PC-3 (cell line): ENCODE measurements around the gene RPGRIP1. TPM values are rescaled to one million over a fixed set of nuclear protein-coding genes. Genes with fewer than 3 reads are reported as not detected.

ENCODE experiments used
- ATAC-seq: fragments of 200-7000 bp; cut with Tn5 transposase; 2 replicates; pipeline ENCODE4 v1.9.1; 2020; ENCODE audit warnings: mild to moderate bottlenecking, moderate library complexity
- BruUV-seq: library from RNA; stranded (reverse); fragments of 400-500 nt; replicated peaks from 2 replicates; lab custom pipeline; 2021; lab: Mats Ljungman, UMichigan
- CTCF ChIA-PET: fragments of 300-600 bp; sonication (Branson Sonifier 250); formaldehyde crosslinking; loops from one replicate; lab custom pipeline; 2022; ENCODE audit warnings: antibody characterized with exemption; lab: Charles Lee
- POLR2A ChIA-PET: fragments of 300-600 bp; sonication (Branson Sonifier 250); formaldehyde crosslinking; loops from one replicate; lab custom pipeline; 2022; ENCODE audit warnings: antibody characterized with exemption; ENCODE audit not compliant: unreplicated experiment; lab: Charles Lee
- DNase-seq: peaks from one replicate; pipeline ENCODE4 v3.0.0-alpha.2; 2015
- H2AFZ ChIP-seq: fragments of 300-600 bp; sonication (generic); 2 replicates; pipeline ENCODE4 v1.6.0; 2016; ENCODE audit warnings: antibody characterized with exemption, low read length
- H3F3A ChIP-seq: fragments of 300-600 bp; sonication (generic); one replicate; pipeline ENCODE4 v1.6.0; 2017; ENCODE audit warnings: antibody characterized with exemption, low read length, control low read depth, mild to moderate bottlenecking; ENCODE audit not compliant: unreplicated experiment
- H3K27ac ChIP-seq: fragments of 300-600 bp; sonication (generic); 2 replicates; pipeline ENCODE4 v1.5.1; 2016; ENCODE audit warnings: mild to moderate bottlenecking, low read length
- H3K27me3 ChIP-seq: fragments of 300-600 bp; sonication (generic); 2 replicates; pipeline ENCODE4 v1.6.1; 2016; ENCODE audit warnings: low read length, mixed read lengths
- H3K36me3 ChIP-seq: fragments of 300-600 bp; sonication (generic); 2 replicates; pipeline ENCODE4 v1.6.1; 2016; ENCODE audit warnings: low read depth, mixed run types, low read length, mixed read lengths
- H3K4me1 ChIP-seq: fragments of 300-600 bp; sonication (generic); 2 replicates; pipeline ENCODE4 v1.5.1; 2016; ENCODE audit warnings: low read length; ENCODE audit not compliant: insufficient read depth
- H3K4me2 ChIP-seq: fragments of 300-600 bp; sonication (generic); 2 replicates; pipeline ENCODE4 v1.6.0; 2016; ENCODE audit warnings: low read length
- H3K4me3 ChIP-seq: fragments of 300-600 bp; sonication (generic); 2 replicates; pipeline ENCODE4 v1.5.1; 2016; ENCODE audit warnings: mild to moderate bottlenecking, low read length, mixed read lengths
- H3K79me2 ChIP-seq: fragments of 300-600 bp; sonication (generic); 2 replicates; pipeline ENCODE4 v1.6.1; 2017; ENCODE audit warnings: low read length, mixed read lengths
- H3K9ac ChIP-seq: fragments of 300-600 bp; sonication (generic); 2 replicates; pipeline ENCODE4 v1.6.0; 2016; ENCODE audit warnings: mild to moderate bottlenecking, low read length
- H3K9me2 ChIP-seq: fragments of 300-600 bp; sonication (generic); replicated peaks from 2 replicates; pipeline ENCODE4 v1.6.1; 2016; ENCODE audit warnings: mixed run types, low read length, mixed read lengths
- H3K9me3 ChIP-seq: fragments of 300-600 bp; sonication (generic); 2 replicates; pipeline ENCODE4 v1.6.1; 2016; ENCODE audit warnings: low read length, mixed read lengths
- H4K20me1 ChIP-seq: fragments of 300-600 bp; sonication (generic); 2 replicates; pipeline ENCODE4 v1.6.1; 2016; ENCODE audit warnings: low read length, mixed read lengths
- EZH2 ChIP-seq: fragments of 300-600 bp; sonication (generic); IDR thresholded peaks from one replicate; pipeline ENCODE4 v1.6.1; 2017; ENCODE audit warnings: antibody characterized with exemption, mild to moderate bottlenecking, low read length; ENCODE audit not compliant: unreplicated experiment
- EZH2phosphoT487 ChIP-seq: fragments of 300-600 bp; sonication (generic); IDR thresholded peaks from 2 replicates; pipeline ENCODE4 v1.6.1; 2018; ENCODE audit warnings: mild to moderate bottlenecking, antibody characterized with exemption, low read length, borderline replicate concordance
- intact Hi-C: fragments of 100-400 bp; cut with micrococcal nuclease; formaldehyde crosslinking; loops from 2 replicates; pipeline ENCODE4 v1.9.0; 2023
- total RNA-seq: library from RNA; depleted of rRNA; stranded (reverse); fragments of >200 nt; gene quantifications from 2 replicates; pipeline ENCODE4 v1.2.3, GENCODE V29; 2014
- TF ChIP-seq, protein P1 (sequence below): fragments of 300-600 bp; sonication (generic); conservative IDR thresholded peaks from 2 replicates; pipeline ENCODE4 v1.5.1; 2017; ENCODE audit warnings: antibody characterized with exemption, low read depth, mild to moderate bottlenecking, low read length

Gene RPGRIP1
- total RNA-seq, 1 experiment from 2014 or later = 0.33 TPM

DNA sequence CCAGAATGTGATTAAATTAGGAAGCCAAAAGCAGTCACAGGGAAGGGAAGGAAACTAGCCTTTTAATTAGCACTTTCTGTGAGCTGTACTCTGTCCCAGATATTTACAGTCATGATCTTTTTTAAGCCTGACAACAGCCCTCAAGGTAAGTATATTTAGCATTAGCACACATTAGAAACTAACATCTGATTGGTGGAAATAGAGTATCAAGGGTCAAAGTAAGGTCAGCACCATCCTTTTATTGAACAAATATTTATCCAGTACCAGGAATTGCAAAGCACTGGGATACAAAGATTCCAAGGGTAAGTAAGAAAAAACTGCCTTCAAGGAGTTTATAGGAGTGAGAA lies 28.2 kb downstream of the RPGRIP1 start:
- ATAC-seq = no peak
- POLR2A ChIA-PET = no interaction called here

DNA sequence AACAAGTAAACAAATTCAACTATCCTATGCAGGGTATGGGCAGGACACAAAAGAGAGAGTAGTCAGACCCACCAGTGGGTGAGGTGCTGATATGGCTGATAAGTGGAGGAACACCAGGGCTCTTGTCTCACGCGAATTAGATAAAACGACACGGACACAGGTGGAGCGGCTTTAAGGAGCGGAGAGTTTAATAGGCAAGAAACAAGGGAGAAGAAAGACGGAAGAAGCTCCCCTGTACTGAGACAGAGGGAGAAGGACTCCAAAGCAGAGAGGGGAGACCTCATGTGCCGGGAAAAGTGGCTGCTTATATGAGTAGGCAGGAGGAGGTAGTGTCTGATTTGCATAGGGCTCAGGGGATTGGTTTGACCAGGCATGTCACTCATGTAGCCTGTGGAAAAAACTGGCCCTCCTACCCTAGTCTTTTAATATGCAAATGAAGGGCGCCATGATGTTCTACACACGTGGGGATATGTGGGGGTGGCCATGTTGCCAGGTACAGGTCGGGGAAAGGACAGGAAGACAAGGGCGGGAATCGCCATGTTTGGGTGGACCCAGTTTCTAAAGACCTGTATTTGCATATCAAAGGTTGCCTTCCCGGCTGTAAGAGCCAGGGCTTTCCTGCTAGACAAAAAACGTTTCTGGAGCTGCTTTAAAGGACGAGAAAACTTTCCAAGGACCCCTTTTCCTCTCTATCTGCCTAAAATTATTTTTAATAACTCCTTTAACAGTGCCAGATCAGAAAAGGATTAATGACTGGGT lies 28.8 kb downstream of the RPGRIP1 start:
- CTCF ChIA-PET = no interaction called here

More for the DNA sequence above, 28.2 kb downstream of the RPGRIP1 start:
- no peaks in the 10 kb centered on the region for H3K36me3 ChIP-seq
- TF ChIP-seq, protein P1, sequence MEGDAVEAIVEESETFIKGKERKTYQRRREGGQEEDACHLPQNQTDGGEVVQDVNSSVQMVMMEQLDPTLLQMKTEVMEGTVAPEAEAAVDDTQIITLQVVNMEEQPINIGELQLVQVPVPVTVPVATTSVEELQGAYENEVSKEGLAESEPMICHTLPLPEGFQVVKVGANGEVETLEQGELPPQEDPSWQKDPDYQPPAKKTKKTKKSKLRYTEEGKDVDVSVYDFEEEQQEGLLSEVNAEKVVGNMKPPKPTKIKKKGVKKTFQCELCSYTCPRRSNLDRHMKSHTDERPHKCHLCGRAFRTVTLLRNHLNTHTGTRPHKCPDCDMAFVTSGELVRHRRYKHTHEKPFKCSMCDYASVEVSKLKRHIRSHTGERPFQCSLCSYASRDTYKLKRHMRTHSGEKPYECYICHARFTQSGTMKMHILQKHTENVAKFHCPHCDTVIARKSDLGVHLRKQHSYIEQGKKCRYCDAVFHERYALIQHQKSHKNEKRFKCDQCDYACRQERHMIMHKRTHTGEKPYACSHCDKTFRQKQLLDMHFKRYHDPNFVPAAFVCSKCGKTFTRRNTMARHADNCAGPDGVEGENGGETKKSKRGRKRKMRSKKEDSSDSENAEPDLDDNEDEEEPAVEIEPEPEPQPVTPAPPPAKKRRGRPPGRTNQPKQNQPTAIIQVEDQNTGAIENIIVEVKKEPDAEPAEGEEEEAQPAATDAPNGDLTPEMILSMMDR = no peak
- TF ChIP-seq EZH2phosphoT487 (no peak), EZH2 (no peak)
- no peaks in the 10 kb centered on the region for H3K27me3 ChIP-seq
- DNase-seq = peak; percentile 12
- CTCF ChIA-PET = no interaction called here
- peak overlapping the region; percentile 40 for H3K27ac ChIP-seq
- no peaks in the 10 kb centered on the region for H3K79me2 ChIP-seq
- peaks cover 15% of the 10 kb centered on the region for H3K4me1 ChIP-seq
- intact Hi-C loops = no loop called here
- no peaks in the 10 kb centered on the region for H3K9me2 ChIP-seq
- no peak overlapping the region for H3K4me3 ChIP-seq
- no peaks in the 10 kb centered on the region for H4K20me1 ChIP-seq
- peak overlapping the region; percentile 69 for H3K4me2 ChIP-seq
- H2AFZ ChIP-seq = peak overlapping the region; percentile 78
- no peaks in the 10 kb centered on the region for H3K9me3 ChIP-seq
- H3K9ac ChIP-seq = no peak overlapping the region
- no peaks in the 10 kb centered on the region for H3F3A ChIP-seq
- BruUV-seq = no TSS peak

More for the DNA sequence above, 28.8 kb downstream of the RPGRIP1 start:
- Histone ChIP-seq H3K27ac (peak overlapping the region; percentile 40), H3K79me2 (no peaks in the 10 kb centered on the region), H3K9me2 (no peaks in the 10 kb centered on the region), H3K4me2 (peak overlapping the region; percentile 69), H2AFZ (peak overlapping the region; percentile 78), H3F3A (no peaks in the 10 kb centered on the region), H3K27me3 (no peaks in the 10 kb centered on the region), H3K4me3 (no peak overlapping the region; the same call in 1 of the 2 replicates), H3K9ac (peak overlapping the region; percentile 39), H3K36me3 (no peaks in the 10 kb centered on the region), H4K20me1 (no peaks in the 10 kb centered on the region), H3K9me3 (no peaks in the 10 kb centered on the region), H3K4me1 (peaks cover 15% of the 10 kb centered on the region)
- TF ChIP-seq EZH2 = no peak
- TF ChIP-seq, protein P1 = no peak
- no peak for TF ChIP-seq EZH2phosphoT487
- peak; percentile 81 for DNase-seq
- intact Hi-C loops = no loop called here
- ATAC-seq = peak; percentile 55
- no TSS peak for BruUV-seq
- POLR2A ChIA-PET = no interaction called here
